AG09309 (cell line): ENCODE measurements around the gene TPH2.

Experiments
- DNase-seq: peaks from one replicate; pipeline ENCODE4 v3.0.0-alpha.2; 2010; ENCODE audit warnings: low read depth
- H3K4me3 ChIP-seq: 2 replicates; pipeline ENCODE4 v1.5.1; 2011; ENCODE audit warnings: mild to moderate bottlenecking, low read depth, low read length, moderate library complexity; ENCODE audit not compliant: control insufficient read depth
- TF ChIP-seq, protein P1 (sequence below): IDR thresholded peaks from 2 replicates; pipeline ENCODE4 v1.5.1; 2011; ENCODE audit warnings: mild to moderate bottlenecking, low read depth, low read length, inconsistent platforms; ENCODE audit not compliant: insufficient read depth, control insufficient read depth; ENCODE audit errors: missing control alignments

The TPH2 gene

DNA sequence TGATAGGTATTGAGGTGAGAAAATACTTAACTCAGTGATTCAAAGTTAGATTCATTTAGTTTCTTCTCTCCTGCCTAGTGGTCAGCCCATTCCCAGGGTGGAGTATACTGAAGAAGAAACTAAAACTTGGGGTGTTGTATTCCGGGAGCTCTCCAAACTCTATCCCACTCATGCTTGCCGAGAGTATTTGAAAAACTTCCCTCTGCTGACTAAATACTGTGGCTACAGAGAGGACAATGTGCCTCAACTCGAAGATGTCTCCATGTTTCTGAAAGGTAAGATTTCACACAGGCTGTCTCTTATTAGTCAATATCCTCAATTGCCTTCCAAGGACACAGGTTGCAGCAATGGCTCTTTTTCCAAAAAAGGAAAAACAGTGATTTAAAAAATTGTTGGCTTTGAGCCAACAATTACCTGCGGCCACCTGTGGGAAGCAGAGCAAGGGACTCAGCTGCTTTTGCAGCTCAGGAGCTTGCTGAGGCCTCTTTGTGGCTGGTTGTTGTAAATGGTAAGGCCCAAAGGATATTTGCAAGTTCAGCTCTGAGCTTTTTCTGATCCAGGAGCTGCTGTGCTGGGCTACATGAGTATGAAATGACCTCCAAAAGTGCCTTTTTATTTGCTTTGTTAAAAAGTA, 33.9 kb downstream of the TPH2 start:
- H3K4me3 ChIP-seq, result no peak overlapping the region
- TF ChIP-seq, protein P1, sequence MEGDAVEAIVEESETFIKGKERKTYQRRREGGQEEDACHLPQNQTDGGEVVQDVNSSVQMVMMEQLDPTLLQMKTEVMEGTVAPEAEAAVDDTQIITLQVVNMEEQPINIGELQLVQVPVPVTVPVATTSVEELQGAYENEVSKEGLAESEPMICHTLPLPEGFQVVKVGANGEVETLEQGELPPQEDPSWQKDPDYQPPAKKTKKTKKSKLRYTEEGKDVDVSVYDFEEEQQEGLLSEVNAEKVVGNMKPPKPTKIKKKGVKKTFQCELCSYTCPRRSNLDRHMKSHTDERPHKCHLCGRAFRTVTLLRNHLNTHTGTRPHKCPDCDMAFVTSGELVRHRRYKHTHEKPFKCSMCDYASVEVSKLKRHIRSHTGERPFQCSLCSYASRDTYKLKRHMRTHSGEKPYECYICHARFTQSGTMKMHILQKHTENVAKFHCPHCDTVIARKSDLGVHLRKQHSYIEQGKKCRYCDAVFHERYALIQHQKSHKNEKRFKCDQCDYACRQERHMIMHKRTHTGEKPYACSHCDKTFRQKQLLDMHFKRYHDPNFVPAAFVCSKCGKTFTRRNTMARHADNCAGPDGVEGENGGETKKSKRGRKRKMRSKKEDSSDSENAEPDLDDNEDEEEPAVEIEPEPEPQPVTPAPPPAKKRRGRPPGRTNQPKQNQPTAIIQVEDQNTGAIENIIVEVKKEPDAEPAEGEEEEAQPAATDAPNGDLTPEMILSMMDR, result no peak
- DNase-seq, result no peak

DNA sequence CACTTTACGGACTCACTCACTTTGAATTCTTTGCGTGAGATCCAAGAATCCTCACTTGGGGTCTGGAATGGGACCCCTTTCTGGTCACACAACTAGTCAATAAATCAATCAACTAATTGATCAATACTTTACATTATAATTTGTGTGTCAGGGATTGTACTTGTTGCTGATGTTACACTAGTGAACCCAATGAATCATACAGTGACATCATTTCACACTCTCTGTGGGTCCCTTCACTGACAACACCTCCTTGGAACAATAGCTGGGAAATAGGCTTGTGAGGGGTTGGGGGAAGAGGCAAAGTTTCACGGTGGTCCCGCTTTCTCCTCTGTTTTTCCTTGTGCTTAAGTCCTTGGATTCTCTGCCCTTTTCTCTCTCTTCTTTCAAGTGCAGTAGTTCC, 35.0 kb downstream of the TPH2 start:
- no peak overlapping the region for H3K4me3 ChIP-seq
- no peak for DNase-seq
- TF ChIP-seq, protein P1, result no peak

DNA sequence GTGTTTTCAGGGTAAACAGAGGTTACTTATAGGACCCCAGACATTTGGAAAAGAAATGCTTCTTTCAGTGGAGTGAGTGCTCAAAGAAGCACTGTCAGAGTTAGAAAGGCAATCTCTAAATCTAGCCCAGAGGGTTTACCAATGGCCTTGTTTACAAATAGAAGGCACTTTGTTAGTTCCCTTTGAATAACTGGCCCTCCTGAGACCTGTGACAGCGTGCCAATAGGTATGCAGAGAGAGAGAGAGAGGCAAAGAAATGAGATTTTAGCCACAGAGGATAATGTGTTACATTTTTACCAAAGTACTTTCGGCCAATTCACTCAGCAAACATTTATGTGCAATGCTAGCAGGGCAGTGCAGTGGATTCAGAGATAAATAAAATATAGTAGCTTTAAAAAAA, 41.9 kb downstream of the TPH2 start:
- H3K4me3 ChIP-seq, result no peak overlapping the region
- TF ChIP-seq, protein P1, result no peak
- no peak for DNase-seq

DNA sequence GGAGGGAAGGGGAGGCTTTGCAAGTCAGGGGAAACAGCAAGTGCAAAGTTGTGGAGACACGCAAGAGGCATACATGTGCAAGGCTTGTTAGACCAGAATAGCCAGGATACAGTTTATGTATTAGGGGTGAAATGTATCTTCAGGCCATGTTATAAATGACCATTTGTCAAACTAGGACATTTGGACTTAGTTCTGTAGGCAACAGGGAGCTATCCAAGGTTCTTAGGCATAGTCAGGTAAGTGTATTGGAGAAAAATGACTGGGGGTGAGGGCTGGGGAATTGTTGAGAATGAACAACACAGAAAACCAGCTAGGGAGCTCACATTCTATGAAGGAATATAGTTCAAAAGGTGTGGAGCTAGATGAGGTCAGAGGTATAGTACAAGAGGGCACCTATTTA, 42.5 kb downstream of the TPH2 start:
- TF ChIP-seq, protein P1, result no peak
- DNase-seq, result no peak
- H3K4me3 ChIP-seq, result no peak overlapping the region

DNA sequence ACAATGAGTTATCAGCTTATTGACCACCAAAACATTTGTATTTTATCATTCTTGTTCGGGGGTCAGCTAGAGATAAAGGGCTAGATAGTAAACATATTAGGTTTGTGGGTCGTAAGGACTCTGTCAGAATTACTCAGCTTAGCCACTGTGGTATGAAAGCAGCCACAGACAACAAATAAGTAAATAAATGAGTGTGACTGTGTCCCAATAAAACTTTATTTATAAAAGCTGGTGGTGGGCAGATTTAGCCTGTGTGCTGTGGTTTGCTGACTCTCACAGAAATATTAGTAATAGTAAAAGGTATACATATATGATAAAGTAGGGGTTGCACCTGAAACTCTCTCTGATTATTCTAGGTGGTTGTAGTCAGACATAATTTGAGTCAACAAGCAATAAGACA, 56.1 kb downstream of the TPH2 start:
- TF ChIP-seq, protein P1, result no peak
- no peak overlapping the region for H3K4me3 ChIP-seq
- no peak for DNase-seq

DNA sequence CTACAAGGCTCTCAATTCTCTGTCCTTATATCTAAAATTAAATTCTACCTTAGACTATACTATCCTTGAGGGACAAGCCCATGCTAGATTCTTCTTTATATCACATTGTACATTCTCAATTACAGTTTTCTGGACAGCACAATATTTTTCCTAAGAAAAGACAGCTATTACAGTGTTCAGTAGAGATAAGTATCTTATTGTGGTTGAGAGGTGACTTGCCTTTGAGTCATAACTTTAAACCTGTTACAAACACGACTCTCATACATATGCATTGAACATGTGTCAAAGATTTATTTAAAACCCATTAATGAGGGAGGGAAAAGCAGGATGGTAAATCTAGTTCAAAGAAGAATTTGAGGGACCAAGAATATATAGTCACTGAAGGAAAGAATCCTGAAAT, 61.1 kb downstream of the TPH2 start:
- no peak overlapping the region for H3K4me3 ChIP-seq
- no peak for DNase-seq
- TF ChIP-seq, protein P1, result no peak
